ENCODE measurements around the gene NFE2L1. TPM values are rescaled to one million over a fixed set of nuclear protein-coding genes. Genes with fewer than 3 reads are reported as not detected.
A peak's percentile ranks its signal among the peaks of the same experiment; 100 is the strongest.
"Not testable (repeated sequence)": the region's sequence is repeated elsewhere in the genome, so short reads cannot be mapped to it uniquely, and the experiment has no call there.

The NFE2L1 gene, protein sequence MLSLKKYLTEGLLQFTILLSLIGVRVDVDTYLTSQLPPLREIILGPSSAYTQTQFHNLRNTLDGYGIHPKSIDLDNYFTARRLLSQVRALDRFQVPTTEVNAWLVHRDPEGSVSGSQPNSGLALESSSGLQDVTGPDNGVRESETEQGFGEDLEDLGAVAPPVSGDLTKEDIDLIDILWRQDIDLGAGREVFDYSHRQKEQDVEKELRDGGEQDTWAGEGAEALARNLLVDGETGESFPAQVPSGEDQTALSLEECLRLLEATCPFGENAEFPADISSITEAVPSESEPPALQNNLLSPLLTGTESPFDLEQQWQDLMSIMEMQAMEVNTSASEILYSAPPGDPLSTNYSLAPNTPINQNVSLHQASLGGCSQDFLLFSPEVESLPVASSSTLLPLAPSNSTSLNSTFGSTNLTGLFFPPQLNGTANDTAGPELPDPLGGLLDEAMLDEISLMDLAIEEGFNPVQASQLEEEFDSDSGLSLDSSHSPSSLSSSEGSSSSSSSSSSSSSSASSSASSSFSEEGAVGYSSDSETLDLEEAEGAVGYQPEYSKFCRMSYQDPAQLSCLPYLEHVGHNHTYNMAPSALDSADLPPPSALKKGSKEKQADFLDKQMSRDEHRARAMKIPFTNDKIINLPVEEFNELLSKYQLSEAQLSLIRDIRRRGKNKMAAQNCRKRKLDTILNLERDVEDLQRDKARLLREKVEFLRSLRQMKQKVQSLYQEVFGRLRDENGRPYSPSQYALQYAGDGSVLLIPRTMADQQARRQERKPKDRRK
- total RNA-seq = 306 and 426 TPM in 2 replicates
- 686 TPM for polyA plus RNA-seq (2012)

- peak; percentile 100 for DNase-seq (ENCODE audit: low read depth)
Measured at GRCh38 chr17:48047741-48048383, at the start of gene NFE2L1. Gene NFE2L1 (plus strand): TSS chr17:48048359. CDS start chr17:48051119, 2,760 bp downstream.

GRCh38 chr17:47999582-47999981, 48.6 kb upstream of the NFE2L1 start:
- no peak for DNase-seq (ENCODE audit: low read depth)

DNA sequence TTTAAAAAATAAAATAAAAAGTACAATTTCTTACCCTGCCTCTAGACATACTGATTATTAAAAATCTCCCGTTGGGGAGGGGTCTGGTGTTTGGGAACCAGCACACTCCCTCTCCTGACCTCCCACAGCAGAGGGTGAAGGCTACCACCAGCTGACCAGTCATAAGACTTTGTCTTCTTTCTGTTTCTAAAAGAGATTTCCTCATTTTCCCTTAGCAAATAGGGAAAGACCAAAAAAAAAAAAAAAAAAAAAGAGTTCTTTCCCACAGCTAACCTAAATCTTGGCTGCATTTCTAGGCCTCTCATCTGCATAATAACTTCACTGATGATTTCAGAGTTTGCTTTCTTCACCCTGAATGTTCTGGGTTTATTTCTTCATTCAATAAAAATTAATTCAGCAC, 47.0 kb upstream of the NFE2L1 start:
- no peak for DNase-seq (ENCODE audit: low read depth)

DNA sequence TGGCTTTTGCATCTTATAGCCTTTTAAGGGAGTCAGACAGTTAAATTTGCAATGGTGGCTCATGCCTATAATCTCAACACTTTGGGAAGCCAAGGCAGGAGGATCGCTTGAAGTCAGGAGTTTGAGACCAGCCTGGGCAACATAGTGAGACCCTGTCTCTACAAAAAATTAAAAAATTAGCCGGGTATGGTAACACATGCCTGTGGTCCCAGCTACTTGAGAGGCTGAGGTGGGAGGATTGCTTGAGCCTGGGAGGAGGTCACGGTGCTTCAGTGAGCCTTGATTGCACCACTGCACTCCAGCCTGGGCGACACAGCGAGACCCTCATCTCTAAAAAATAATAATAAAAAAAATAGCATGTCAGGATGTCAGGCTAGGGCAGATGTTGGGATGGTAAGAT, 46.5 kb upstream of the NFE2L1 start:
- DNase-seq (ENCODE audit: low read depth) = not testable (repeated sequence)

- DNase-seq (ENCODE audit: low read depth) = peak; percentile 81
Measured at GRCh38 chr17:48002266-48002915, 45.8 kb upstream of the NFE2L1 start.

- no peak for DNase-seq (ENCODE audit: low read depth)
Measured at GRCh38 chr17:48002916-48003416, 45.2 kb upstream of the NFE2L1 start.

DNA sequence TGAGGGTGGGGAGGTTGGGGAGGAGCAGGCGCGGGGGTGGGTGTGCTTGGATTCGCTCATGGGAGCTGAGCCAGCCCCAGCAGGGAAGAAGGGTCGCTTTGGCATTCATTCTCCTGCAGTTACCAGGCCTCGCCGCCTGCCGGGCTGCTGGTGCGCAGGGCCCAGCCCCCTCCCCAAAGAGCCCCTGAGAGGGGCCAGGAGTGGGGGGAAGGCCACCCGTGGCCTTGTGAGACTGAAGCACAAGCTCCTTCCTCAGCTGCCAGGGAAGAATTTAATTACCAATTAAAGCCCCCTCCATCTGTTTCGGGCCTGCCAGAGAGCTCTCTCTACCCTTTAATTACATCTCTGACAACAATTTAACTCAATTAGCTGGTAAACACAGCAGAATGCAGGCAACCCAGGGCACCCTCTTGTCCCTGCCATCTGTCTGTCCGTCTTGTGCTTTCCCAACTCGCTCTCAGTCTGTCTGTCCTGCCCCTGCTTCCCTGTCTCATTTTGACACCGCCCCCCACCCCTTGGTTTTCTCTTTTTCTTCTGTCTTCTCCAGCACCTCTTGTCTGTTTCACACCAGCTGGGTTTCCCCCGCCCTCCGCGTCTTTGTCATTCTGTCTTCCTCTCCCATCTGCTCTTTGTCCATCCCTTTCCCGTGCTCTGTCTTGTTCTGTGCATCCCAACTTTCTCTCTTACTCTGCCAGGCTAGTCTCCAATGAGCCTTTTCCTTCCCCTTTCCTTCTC, 44.6 kb upstream of the NFE2L1 start:
- no peak for DNase-seq (ENCODE audit: low read depth)

DNA sequence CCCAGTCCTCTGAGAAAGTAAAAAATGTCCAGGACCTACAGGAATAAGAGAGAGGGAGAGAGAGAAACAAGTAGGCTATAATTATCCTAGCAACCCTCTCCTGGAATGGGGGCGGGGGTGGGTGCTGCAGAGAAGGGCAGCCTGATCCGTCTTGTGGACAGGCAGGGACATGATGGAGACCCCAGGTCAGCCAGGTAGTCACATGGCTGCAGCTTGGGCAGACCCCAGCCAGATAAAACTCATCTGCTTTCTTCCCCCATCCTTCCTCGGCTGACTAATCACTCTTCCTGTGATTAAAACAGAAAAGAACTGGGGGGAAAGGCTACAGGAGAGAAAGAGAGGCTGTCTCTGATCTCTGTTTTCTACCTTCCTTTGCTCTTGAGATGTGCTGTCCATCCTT, 43.2 kb upstream of the NFE2L1 start:
- peak; percentile 31 for DNase-seq (ENCODE audit: low read depth)

DNA sequence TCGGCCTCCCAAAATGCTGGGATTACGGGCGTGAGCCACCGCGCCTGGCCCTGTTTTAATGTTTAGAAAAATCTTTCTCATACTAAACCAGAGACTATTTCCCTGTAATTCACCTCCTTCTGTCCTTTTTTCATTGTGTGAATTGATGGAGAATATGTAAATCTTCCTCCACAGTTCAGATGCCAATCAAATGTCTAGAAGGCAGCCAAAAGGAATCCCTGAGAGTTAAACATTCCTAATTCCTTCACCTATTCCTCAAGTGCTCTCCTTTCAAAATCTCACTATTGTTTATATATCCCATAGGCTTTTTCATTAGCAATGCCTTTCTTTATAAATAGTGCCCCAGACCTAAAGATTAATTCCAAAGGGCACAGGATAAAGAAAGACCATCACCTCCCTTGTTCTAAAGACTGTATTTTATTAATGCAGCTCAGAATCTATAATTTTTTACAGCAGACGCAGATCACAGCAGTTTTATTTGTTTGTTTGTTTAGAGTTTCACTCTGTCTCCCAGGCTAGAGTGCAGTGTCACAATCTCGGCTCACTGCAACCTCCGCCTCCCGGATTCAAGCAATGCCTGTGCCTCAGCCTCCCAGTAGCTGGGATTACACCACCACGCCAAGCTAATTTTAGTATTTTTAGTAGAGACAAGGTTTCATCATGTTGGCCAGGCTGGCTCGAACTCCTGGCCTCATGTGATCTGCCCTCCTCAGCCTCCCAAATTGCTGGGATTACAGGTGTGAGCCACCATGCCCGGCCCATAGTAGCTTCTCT, 41.0 kb upstream of the NFE2L1 start:
- no peak for DNase-seq (ENCODE audit: low read depth)

- DNase-seq (ENCODE audit: low read depth) = no peak
Measured at GRCh38 chr17:48010193-48010592, 38.0 kb upstream of the NFE2L1 start.

DNA sequence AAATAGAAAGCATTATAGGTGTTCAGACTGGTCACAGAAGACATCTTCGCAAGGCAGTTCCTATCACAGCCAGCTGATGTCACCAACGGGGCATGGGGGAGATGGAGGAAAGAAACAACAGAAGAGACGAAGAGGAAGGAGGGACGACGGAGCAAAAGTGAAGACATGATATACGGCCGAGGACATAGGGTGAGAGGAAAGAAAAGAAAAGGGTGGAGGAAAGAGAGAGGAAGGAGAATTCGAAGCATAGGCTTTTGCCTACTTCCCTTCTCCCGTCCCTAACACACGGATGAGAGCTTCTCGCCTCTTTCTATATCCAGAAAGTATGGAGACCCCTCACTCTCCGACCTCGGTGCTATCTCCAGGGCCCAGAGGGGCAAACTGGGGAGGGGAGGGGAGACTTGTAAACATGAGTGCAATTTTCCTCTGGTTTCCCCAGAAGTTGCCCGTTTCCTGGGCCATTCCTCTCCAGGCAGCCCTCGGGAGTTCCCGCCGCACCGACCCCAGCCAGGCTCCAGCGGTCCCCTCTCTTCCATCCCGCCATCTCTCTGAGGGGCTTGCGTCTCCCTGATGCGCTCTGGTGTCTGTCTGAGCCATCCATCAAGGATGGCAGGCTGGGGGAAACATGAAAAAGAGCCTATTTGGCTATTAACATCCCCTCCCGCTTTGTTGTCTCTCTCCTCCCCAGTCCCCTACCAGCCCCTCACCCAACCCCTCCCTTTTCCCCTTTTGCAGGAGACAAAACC, 36.6 kb upstream of the NFE2L1 start:
- peak; percentile 44 for DNase-seq (ENCODE audit: low read depth)

DNA sequence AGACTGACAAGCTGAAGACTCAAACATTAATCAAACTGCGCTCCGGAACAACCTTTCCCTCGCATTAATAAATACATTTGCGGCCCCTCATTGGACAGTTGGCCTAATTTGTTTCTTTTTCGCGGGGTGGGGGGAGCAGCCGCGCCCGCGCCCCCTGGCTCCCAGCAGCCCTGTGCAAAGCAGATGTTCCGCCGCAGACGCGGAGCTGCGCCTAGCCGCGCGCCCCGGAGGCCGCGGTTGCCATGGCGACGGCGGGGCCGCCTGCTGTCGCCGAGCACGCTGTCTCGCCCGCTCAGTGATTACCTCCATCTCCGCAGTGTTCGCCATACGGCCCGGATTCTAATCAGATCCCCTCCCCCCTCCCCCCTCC, 36.0 kb upstream of the NFE2L1 start:
- no peak for DNase-seq (ENCODE audit: low read depth)

DNA sequence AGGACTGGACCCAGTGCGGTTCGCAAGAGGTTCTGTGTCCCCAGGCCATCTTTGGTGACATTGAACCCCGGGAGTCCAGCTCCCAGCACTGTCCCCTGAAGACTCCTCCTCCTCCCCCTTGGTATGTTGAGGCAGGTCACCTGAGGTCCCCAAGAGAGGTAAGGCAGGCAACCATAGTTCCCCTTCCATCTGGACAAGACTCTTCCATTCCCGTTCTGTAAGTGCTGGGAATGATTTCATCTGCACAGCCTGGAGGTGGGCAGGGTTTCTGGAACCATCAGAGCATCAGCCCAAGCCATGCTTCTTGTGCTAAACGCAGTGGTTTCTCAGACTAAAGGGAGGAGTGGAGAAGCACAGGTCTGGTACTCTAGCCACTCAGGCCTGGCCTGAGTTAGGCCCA, 35.5 kb upstream of the NFE2L1 start:
- DNase-seq (ENCODE audit: low read depth) = no peak

DNA sequence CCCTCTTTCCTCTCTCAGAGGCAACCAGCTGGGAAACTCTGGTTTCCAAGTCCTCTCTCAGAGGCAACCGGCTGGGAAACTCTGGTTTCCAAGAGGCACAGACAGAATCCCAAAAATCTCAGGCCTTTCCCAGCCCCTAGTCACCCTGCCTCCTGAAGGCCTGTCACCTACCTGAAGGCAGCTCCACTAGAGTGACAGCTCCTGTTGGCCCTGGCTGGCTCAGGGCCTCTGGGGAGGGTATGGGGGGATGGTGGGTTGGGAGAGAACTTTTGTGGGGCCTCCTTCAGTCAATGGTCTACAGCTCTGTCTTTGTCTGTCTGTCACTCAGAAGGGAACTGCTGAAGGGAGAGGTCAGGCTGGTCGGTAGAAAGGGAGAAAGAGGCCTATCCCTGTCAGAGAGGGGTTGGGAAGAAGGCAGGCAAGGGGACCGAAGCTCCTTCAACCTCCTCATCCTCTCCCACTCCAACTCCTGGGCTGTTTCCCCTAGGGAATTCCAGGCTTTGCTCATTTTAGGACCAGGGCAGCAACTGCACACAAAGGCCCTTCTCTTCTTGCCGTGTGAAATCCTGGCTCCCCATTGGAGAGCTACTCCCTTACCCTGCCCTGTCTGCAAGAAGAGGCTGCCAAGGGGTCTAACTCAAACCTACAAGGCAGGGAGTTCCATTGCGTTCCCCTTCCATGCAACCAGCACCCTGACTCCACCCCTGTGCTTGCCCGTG, 34.1 kb upstream of the NFE2L1 start:
- no peak for DNase-seq (ENCODE audit: low read depth)

DNA sequence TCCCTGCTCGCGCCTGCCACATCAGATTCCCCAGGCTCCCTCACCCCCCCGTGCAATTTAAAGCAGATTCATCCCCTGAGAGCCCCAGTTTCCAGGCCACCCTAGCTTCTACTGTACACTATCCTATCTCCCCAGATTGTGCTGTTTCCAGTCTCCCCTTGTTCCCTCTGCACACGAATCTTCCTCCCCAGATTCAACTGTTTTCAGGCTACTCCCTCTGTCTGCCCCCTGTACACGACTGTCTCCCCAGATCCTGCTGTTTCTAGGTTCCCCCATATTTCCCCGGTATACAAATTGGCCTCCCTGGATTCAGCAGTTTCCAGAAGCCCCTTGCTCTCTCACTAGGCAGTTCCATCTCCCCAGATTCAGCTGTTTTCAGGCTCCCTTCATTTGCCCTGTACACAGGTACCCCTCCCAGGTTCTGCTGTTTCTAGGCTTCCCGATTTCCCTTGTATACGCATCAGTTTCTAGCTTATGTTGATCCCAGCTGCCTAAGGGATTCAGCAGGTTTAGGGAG, 33.5 kb upstream of the NFE2L1 start:
- DNase-seq (ENCODE audit: low read depth) = no peak

- DNase-seq (ENCODE audit: low read depth) = no peak
Measured at GRCh38 chr17:48016112-48016511, 32.0 kb upstream of the NFE2L1 start.

GRCh38 chr17:48017817-48018158, 30.4 kb upstream of the NFE2L1 start:
- not testable (repeated sequence) for DNase-seq (ENCODE audit: low read depth)

DNA sequence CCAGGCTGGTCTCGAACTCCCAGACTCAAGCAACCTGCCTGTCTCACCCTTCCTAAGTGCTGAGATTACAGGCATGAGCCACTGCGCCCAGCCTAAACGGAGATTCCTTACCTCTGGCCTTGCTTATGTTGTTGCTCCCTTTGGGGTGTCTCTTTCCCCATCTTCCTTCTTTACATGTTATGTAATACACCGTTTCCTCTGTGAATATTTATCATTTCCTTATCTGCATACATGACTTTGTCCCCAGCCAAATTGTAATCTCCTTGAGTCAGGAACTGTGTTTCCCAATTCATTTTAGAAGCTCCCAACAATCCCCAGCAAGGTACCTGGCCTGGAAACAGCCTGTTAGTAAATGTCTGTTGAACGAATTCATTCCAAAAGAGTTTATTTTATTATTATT, 26.2 kb upstream of the NFE2L1 start:
- no peak for DNase-seq (ENCODE audit: low read depth)
